HCT116 (cell line): ENCODE data around the gene KLHDC4. TPM values are rescaled to one million over a fixed set of nuclear protein-coding genes. Genes with fewer than 3 reads are reported as not detected.
A peak's percentile ranks its signal among the peaks of the same experiment; 100 is the strongest.

Experiments
- ATAC-seq: fragments of 200-7000 bp; cut with Tn5 transposase; 2 replicates; pipeline ENCODE4 v1.9.1; 2020; ENCODE audit warnings: mild to moderate bottlenecking, moderate library complexity
- Bru-seq: library from RNA; stranded (reverse); fragments of 400-500 nt; gene quantifications from one replicate; lab custom pipeline; 2021; lab: Mats Ljungman, UMichigan
- BruChase-seq, 2 experiments: library from RNA; stranded (reverse); fragments of 400-500 nt; gene quantifications; one replicate each; lab custom pipeline; 2021; lab: Mats Ljungman, UMichigan
- BruUV-seq: library from RNA; stranded (reverse); fragments of 400-500 nt; replicated peaks from 2 replicates; lab custom pipeline; 2021; lab: Mats Ljungman, UMichigan
- CTCF ChIA-PET: fragments of 300-600 bp; sonication (Branson Sonifier 250); formaldehyde crosslinking; loops from one replicate; lab custom pipeline; 2021; ENCODE audit warnings: antibody characterized with exemption; lab: Charles Lee
- POLR2A ChIA-PET: fragments of 300-600, 350-600 bp; sonication (Branson Sonifier 250); formaldehyde crosslinking; loops from one replicate; lab custom pipeline; 2021; ENCODE audit warnings: antibody characterized with exemption; lab: Charles Lee
- RAD21 ChIA-PET, 2 experiments: fragments of 300-600 bp; sonication (Branson Sonifier 250); formaldehyde crosslinking; loops; one replicate each; lab custom pipeline; 2023; ENCODE audit warnings: low total read pairs in 2 of 2; ENCODE audit not compliant: uncharacterized antibody in 2 of 2, unreplicated experiment in 2 of 2, low non-redundant PET in 1 of 2; lab: Charles Lee
- DNase-seq: peaks from one replicate; pipeline ENCODE4 v3.0.0-alpha.2; 2010; ENCODE audit warnings: low read depth, low spot score
- H2AFZ ChIP-seq: fragments of 200-600 bp; shearing (Covaris generic), sonication (generic); 2 replicates; pipeline ENCODE4 v1.6.1; 2017; ENCODE audit warnings: low read depth, mixed run types, mixed read lengths, antibody characterized with exemption, low read length; ENCODE audit not compliant: poor library complexity, severe bottlenecking
- H3K27ac ChIP-seq: 2 replicates; pipeline ENCODE4 v1.5.1; 2012; ENCODE audit warnings: low read depth, low read length
- H3K27me3 ChIP-seq: fragments of 200-600 bp; sonication (generic); 2 replicates; pipeline ENCODE4 v1.6.1; 2016; ENCODE audit warnings: mixed run types, low read length, mixed read lengths; ENCODE audit not compliant: insufficient read depth
- H3K36me3 ChIP-seq, 2 experiments: fragments of 200-500 bp in 1 of 2; fragments of 200-600 bp in 1 of 2; sonication (Bioruptor generic) in 1 of 2; sonication (generic) in 1 of 2; 2 replicates each; pipeline versions ENCODE4 v1.5.1 to v1.6.1; 2014 to 2016; ENCODE audit warnings: low read length in 2 of 2, inconsistent platforms in 1 of 2, mixed read lengths in 1 of 2, mixed run types in 1 of 2; ENCODE audit not compliant: insufficient read depth in 2 of 2, control insufficient read depth in 1 of 2
- H3K4me1 ChIP-seq, 2 experiments: fragments of 200-600 bp in 1 of 2; sonication (generic) in 1 of 2; 2 replicates each; pipeline versions ENCODE4 v1.5.1 to v1.6.1; 2012 to 2017; ENCODE audit warnings: low read length in 2 of 2, inconsistent platforms in 1 of 2, mild to moderate bottlenecking in 1 of 2, mixed read lengths in 1 of 2, mixed run types in 1 of 2, moderate library complexity in 1 of 2; ENCODE audit not compliant: insufficient read depth in 2 of 2, control insufficient read depth in 1 of 2
- H3K4me2 ChIP-seq: fragments of 200-600 bp; sonication (generic); 2 replicates; pipeline ENCODE4 v1.6.1; 2017; ENCODE audit warnings: mixed run types, low read length, mixed read lengths
- H3K4me3 ChIP-seq, 2 experiments: fragments of 200-600 bp in 1 of 2; sonication (generic) in 1 of 2; replicated peaks in 1 of 2; 2 replicates each; pipeline ENCODE4 v1.5.1; 2011 to 2016; ENCODE audit warnings: low read length in 2 of 2, control low read depth in 1 of 2, low read depth in 1 of 2, mild to moderate bottlenecking in 1 of 2, mixed read lengths in 1 of 2, mixed run types in 1 of 2
- H3K79me2 ChIP-seq: fragments of 200-600 bp; sonication (generic); 2 replicates; pipeline ENCODE4 v1.6.1; 2017; ENCODE audit warnings: mild to moderate bottlenecking, mixed run types, low read length, moderate library complexity, mixed read lengths; ENCODE audit not compliant: insufficient read depth
- H3K9ac ChIP-seq: fragments of 200-600 bp; sonication (generic); 2 replicates; pipeline ENCODE4 v1.6.1; 2016; ENCODE audit warnings: low read length, mixed read lengths
- H3K9me2 ChIP-seq: fragments of 200-600 bp; sonication (generic), shearing (Covaris generic); 2 replicates; pipeline ENCODE4 v1.6.1; 2017; ENCODE audit warnings: mixed run types, mild to moderate bottlenecking, moderate library complexity; ENCODE audit not compliant: insufficient read depth
- H3K9me3 ChIP-seq, 2 experiments: fragments of 200-500 bp in 1 of 2; fragments of 200-600 bp in 1 of 2; sonication (Bioruptor generic) in 1 of 2; sonication (generic) in 1 of 2; 2 replicates each; pipeline ENCODE4 v1.6.1; 2014 to 2017; ENCODE audit warnings: low read length in 2 of 2, mixed read lengths in 2 of 2, inconsistent platforms in 1 of 2, low read depth in 1 of 2, mild to moderate bottlenecking in 1 of 2, mixed run types in 1 of 2, moderate library complexity in 1 of 2; ENCODE audit not compliant: control insufficient read depth in 1 of 2, insufficient read depth in 1 of 2
- H4K20me1 ChIP-seq: fragments of 200-600 bp; sonication (generic), shearing (Covaris generic); 2 replicates; pipeline ENCODE4 v1.6.1; 2017; ENCODE audit warnings: mixed run types, mild to moderate bottlenecking, moderate library complexity; ENCODE audit not compliant: insufficient read depth
- CEBPB ChIP-seq: IDR thresholded peaks from 2 replicates; pipeline ENCODE4 v1.6.1; 2012; ENCODE audit warnings: low read depth
- CTCF ChIP-seq, 3 experiments: fragments of 200-600 bp in 1 of 3; sonication (generic) in 1 of 3; IDR thresholded peaks in 2 of 3; conservative IDR thresholded peaks in 1 of 3; 2 replicates each; pipeline ENCODE4 v1.5.1; 2012 to 2017; ENCODE audit warnings: low read depth in 2 of 3, low read length in 2 of 3, antibody characterized with exemption in 1 of 3, borderline replicate concordance in 1 of 3, control low read depth in 1 of 3, mild to moderate bottlenecking in 1 of 3, mixed read lengths in 1 of 3, mixed run types in 1 of 3, moderate library complexity in 1 of 3; ENCODE audit not compliant: insufficient read depth in 1 of 3
- ELF1 ChIP-seq: IDR thresholded peaks from 2 replicates; pipeline ENCODE4 v1.6.1; 2012; ENCODE audit warnings: low read depth, borderline replicate concordance
- EZH2 ChIP-seq: fragments of 200-600 bp; sonication (generic); IDR thresholded peaks from 2 replicates; pipeline ENCODE4 v1.6.1; 2017; ENCODE audit warnings: antibody characterized with exemption, mixed run types
- MAX ChIP-seq: IDR thresholded peaks from 2 replicates; pipeline ENCODE4 v1.6.1; 2012
- POLR2A ChIP-seq: IDR thresholded peaks from 2 replicates; pipeline ENCODE4 v1.7.0; 2011; ENCODE audit warnings: borderline replicate concordance; ENCODE audit not compliant: insufficient read depth, insufficient read length; ENCODE audit errors: extremely low read depth
- POLR2AphosphoS5 ChIP-seq: IDR thresholded peaks from 2 replicates; pipeline ENCODE4 v1.6.1; 2011; ENCODE audit warnings: mild to moderate bottlenecking, low read depth, low read length, moderate library complexity
- SIN3A ChIP-seq: IDR thresholded peaks from 2 replicates; pipeline ENCODE4 v1.6.1; 2012; ENCODE audit warnings: low read depth
- SP1 ChIP-seq: IDR thresholded peaks from 2 replicates; pipeline ENCODE4 v1.6.1; 2012; ENCODE audit warnings: low read depth
- SRF ChIP-seq: IDR thresholded peaks from 2 replicates; pipeline ENCODE4 v1.6.1; 2012; ENCODE audit warnings: low read depth
- TCF7L2 ChIP-seq: IDR thresholded peaks from 2 replicates; pipeline ENCODE4 v1.7.0; 2011; ENCODE audit warnings: borderline replicate concordance, inconsistent platforms; ENCODE audit not compliant: insufficient read depth, insufficient read length; ENCODE audit errors: extremely low read depth
- YY1 ChIP-seq: IDR thresholded peaks from 2 replicates; pipeline ENCODE4 v1.6.1; 2011; ENCODE audit warnings: low read length, low read depth, moderate library complexity, mild to moderate bottlenecking; ENCODE audit not compliant: insufficient replicate concordance; ENCODE audit errors: extremely low read depth
- ZFX ChIP-seq: fragments of 450-650 bp; IDR thresholded peaks from 2 replicates; pipeline ENCODE4 v1.6.1; 2017
- intact Hi-C: fragments of 100-400 bp; cut with micrococcal nuclease; formaldehyde crosslinking; loops from 2 replicates; pipeline ENCODE4 v1.10.0; 2022
- long read RNA-seq: library from polyadenylated mRNA; unstranded; transcript quantifications from one replicate; pipeline ENCODE4 v2.0.0, GENCODE V29; 2021; ENCODE audit not compliant: unreplicated experiment
- polyA plus RNA-seq: library from polyadenylated mRNA; unstranded; fragments of >200 nt; gene quantifications from 2 replicates; pipeline ENCODE4 v1.2.1, GENCODE V29; 2012; ENCODE audit warnings: missing spikeins
- total RNA-seq: library from RNA; stranded (reverse); gene quantifications from one replicate; pipeline ENCODE4 v1.2.1, GENCODE V29; 2021; ENCODE audit not compliant: unreplicated experiment
- TF ChIP-seq, protein P1 (sequence below): IDR thresholded peaks from 2 replicates; pipeline ENCODE4 v1.6.1; 2011; ENCODE audit warnings: mild to moderate bottlenecking, low read length, moderate library complexity; ENCODE audit not compliant: insufficient replicate concordance; ENCODE audit errors: extremely low read depth

The KLHDC4 gene
- total RNA-seq (107 TPM), Bru-seq, nascent RNA (percentile 83 among the genes with signal in this experiment), BruChase-seq, experiment 1, labeled RNA remaining after a 6-hour chase (percentile 93 among the genes with signal in this experiment), BruChase-seq, experiment 2, labeled RNA remaining after a 2-hour chase (percentile 90 among the genes with signal in this experiment)
- 52.5 and 56.9 TPM in 2 replicates for polyA plus RNA-seq
- long read RNA-seq, full-length matches to known transcripts: 52 of 111 reads
- long read RNA-seq, partial matches to known transcripts: 6 of 111 reads
- long read RNA-seq, other reads (novel, unspliced or antisense): 53 of 111 reads

DNA sequence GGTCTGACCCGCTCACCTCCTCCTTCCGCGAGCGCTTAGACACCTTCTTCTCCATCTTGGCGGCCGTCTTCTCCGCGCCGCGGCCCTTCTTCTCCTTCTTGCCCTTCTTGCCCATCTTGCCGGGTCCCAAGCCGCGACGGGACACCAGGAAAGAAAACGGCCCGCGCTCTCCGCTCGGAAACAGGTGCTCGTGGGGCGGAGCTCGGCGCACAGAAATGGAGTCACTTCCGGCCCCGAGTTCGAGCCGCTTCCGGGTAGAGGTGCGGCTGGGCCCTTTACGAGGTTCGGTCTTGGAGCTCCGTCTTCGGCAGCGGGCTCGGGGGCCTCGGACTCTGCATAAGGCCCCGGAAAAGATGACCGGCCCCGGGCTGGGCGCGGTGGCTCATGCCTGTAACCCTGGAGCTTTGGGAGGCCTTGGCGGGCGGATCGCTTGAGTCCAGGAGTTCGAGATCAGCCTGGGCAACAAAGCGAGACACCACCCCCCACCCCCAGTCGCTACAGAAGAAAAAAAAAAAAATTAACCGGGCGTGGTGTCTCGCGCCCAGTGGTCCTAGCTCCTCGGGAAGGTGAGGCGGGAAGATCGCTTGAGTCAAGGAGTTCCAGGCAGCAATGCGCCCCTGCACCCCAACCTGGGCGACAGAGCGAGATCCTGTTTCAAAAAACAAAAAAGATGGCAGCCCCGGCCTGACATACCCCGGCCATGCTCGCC, at the start of gene KLHDC4:
TSS of gene KLHDC4 (minus strand) at position 211 of the 709 bp plus-strand sequence. CDS start at position 115, 96 bp downstream.
- Histone ChIP-seq H3K27ac (peak within 1 kb of the TSS; percentile 68), H3K4me3 (peak within 1 kb of the TSS; percentile 80 to 100), H3K9me3 (no peaks in the 10 kb centered on the region), H4K20me1 (peaks cover 5% of the 10 kb centered on the region; the same call in 1 of the 2 replicates), H3K36me3 (peaks cover 14 to 32% of the 10 kb centered on the region in 2 experiments), H3K4me1 (peaks cover 13 to 29% of the 10 kb centered on the region in 2 experiments), H3K27me3 (no peaks in the 10 kb centered on the region), H3K4me2 (peak within 1 kb of the TSS; percentile 91), H3K9me2 (no peaks in the 10 kb centered on the region), H3K9ac (peak within 1 kb of the TSS; percentile 86), H2AFZ (no peak within 1 kb of the TSS), H3K79me2 (peaks cover 50% of the 10 kb centered on the region)
- CTCF ChIA-PET: interaction anchor here (0.6 to 2.0 kb wide), 5 partner anchors 11 to 121 kb away, joined by 3 to 13 read pairs (median 3); no protein-coding TSS in a partner anchor
- TF ChIP-seq POLR2A (peak; percentile 71), ELF1 (peak; percentile 94; the same call in 1 of the 2 replicates), SP1 (peak; percentile 78), TCF7L2 (peak; percentile 8), ZFX (peak; percentile 89; the same call in 1 of the 2 replicates), SRF (peak; percentile 96), CEBPB (no peak), MAX (peak; percentile 98), CTCF (IDR thresholded peaks at IDR 0.05 in 2 of 3, conservative IDR thresholded peaks at IDR 0.05 in 1 of 3; ENCODE audit: borderline replicate concordance in 1 of 3, insufficient read depth in 1 of 3, low read depth in 2 of 3, low read length in 2 of 3) (no peak), POLR2AphosphoS5 (peak; percentile 94), SIN3A (peak; percentile 98), EZH2 (no peak), YY1 (peak; percentile 86)
- TF ChIP-seq, protein P1, sequence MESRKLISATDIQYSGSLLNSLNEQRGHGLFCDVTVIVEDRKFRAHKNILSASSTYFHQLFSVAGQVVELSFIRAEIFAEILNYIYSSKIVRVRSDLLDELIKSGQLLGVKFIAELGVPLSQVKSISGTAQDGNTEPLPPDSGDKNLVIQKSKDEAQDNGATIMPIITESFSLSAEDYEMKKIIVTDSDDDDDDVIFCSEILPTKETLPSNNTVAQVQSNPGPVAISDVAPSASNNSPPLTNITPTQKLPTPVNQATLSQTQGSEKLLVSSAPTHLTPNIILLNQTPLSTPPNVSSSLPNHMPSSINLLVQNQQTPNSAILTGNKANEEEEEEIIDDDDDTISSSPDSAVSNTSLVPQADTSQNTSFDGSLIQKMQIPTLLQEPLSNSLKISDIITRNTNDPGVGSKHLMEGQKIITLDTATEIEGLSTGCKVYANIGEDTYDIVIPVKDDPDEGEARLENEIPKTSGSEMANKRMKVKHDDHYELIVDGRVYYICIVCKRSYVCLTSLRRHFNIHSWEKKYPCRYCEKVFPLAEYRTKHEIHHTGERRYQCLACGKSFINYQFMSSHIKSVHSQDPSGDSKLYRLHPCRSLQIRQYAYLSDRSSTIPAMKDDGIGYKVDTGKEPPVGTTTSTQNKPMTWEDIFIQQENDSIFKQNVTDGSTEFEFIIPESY: no peak
- POLR2A ChIA-PET: interaction anchor here (0.9 to 2.2 kb wide), 6 partner anchors 11 to 184 kb away, joined by 3 to 20 read pairs (median 5); partner anchors contain the start of gene SLC7A5
- RAD21 ChIA-PET: no interaction called here
- ATAC-seq (peak; percentile 84), DNase-seq (peak; percentile 81)
- intact Hi-C loops: no loop called here
- TSS peak; percentile 85 for BruUV-seq
